Measurements from ENCODE around the gene PAK6.

PAK6 gene

GRCh38 chr15:40256638-40257235 is 17.9 kb downstream of the PAK6 start:
- no peak for DNase-seq

- no peak for DNase-seq
Observed at GRCh38 chr15:40257656-40258450, 19.0 kb downstream of the PAK6 start.

- no peak for DNase-seq
Observed at GRCh38 chr15:40258544-40258943, 19.7 kb downstream of the PAK6 start.

GRCh38 chr15:40259021-40259420 is 20.2 kb downstream of the PAK6 start:
- peak; percentile 55 for DNase-seq

GRCh38 chr15:40263024-40263754 is 24.3 kb downstream of the PAK6 start:
- no peak for DNase-seq

GRCh38 chr15:40264321-40265153 is 25.7 kb downstream of the PAK6 start:
- DNase-seq = peak; percentile 22

- DNase-seq = peak; percentile 23
Observed at GRCh38 chr15:40265355-40265754, 26.5 kb downstream of the PAK6 start.

- DNase-seq = no peak
Observed at GRCh38 chr15:40265875-40266274, 27.0 kb downstream of the PAK6 start.

GRCh38 chr15:40266828-40267304 is 28.0 kb downstream of the PAK6 start:
- DNase-seq = no peak

GRCh38 chr15:40267670-40268069 is 28.8 kb downstream of the PAK6 start:
- no peak for DNase-seq

- DNase-seq = no peak
Observed at GRCh38 chr15:40269604-40270003, 30.7 kb downstream of the PAK6 start.

- no peak for DNase-seq
Observed at GRCh38 chr15:40270246-40270995, 31.6 kb downstream of the PAK6 start.

GRCh38 chr15:40271685-40272484 is 33.0 kb downstream of the PAK6 start:
- DNase-seq = no peak

GRCh38 chr15:40272485-40273056 is 33.7 kb downstream of the PAK6 start:
- no peak for DNase-seq

GRCh38 chr15:40273428-40273827 is 34.6 kb downstream of the PAK6 start:
- DNase-seq = no peak

- DNase-seq = peak; percentile 75
Observed at GRCh38 chr15:40274350-40275274, 35.7 kb downstream of the PAK6 start.

GRCh38 chr15:40275523-40275922 is 36.7 kb downstream of the PAK6 start:
- DNase-seq = no peak

- no peak for DNase-seq
Observed at GRCh38 chr15:40275954-40276353, 37.1 kb downstream of the PAK6 start.

- peak; percentile 28 for DNase-seq
Observed at GRCh38 chr15:40276927-40277326, 38.1 kb downstream of the PAK6 start.

GRCh38 chr15:40277471-40277870 is 38.6 kb downstream of the PAK6 start:
- DNase-seq = no peak

Data from NCI-H2171 treated with DMSO at 0.1 percent for 48 hours (cell line).